Measurements from ENCODE around the gene VPS50. TPM values are rescaled to one million over a fixed set of nuclear protein-coding genes. Genes with fewer than 3 reads are reported as not detected.

VPS50 gene
- total RNA-seq, 1 donor from 2014 or later = 26.1 TPM

DNA sequence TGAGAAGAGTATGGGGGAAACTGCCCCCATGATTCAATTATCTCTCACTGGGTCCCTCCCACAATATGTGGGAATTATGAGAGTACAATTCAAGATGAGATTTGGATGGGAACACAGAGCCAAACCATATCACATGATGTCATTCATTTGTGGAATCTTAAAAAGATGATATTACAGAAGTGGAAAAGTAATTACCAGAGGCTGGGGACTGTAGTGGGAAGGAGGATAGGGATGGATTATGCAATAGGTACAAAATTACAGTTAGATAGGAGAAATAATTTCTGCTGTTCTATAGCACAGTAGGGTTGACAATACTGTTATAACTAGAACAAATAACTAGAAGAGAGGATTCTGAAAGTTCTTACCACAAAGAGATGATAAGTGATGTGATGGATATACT, 141.4 kb downstream of the VPS50 start:
- H3K4me3 ChIP-seq (ENCODE audit: low read depth, low read length) = no peak overlapping the region
- no peak for FAIRE-seq
- no peaks in the 10 kb centered on the region for H3K36me3 ChIP-seq (ENCODE audit: control insufficient read depth, insufficient read depth, low read length)
- TF ChIP-seq, protein P1, sequence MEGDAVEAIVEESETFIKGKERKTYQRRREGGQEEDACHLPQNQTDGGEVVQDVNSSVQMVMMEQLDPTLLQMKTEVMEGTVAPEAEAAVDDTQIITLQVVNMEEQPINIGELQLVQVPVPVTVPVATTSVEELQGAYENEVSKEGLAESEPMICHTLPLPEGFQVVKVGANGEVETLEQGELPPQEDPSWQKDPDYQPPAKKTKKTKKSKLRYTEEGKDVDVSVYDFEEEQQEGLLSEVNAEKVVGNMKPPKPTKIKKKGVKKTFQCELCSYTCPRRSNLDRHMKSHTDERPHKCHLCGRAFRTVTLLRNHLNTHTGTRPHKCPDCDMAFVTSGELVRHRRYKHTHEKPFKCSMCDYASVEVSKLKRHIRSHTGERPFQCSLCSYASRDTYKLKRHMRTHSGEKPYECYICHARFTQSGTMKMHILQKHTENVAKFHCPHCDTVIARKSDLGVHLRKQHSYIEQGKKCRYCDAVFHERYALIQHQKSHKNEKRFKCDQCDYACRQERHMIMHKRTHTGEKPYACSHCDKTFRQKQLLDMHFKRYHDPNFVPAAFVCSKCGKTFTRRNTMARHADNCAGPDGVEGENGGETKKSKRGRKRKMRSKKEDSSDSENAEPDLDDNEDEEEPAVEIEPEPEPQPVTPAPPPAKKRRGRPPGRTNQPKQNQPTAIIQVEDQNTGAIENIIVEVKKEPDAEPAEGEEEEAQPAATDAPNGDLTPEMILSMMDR (IDR thresholded peaks at IDR 0.05; ENCODE audit: insufficient read depth, low read length, severe bottlenecking) = no peak
- no peak for DNase-seq (ENCODE audit: low read depth)
- H3K27me3 ChIP-seq (ENCODE audit: control insufficient read depth, insufficient read depth, low read length) = no peaks in the 10 kb centered on the region

DNA sequence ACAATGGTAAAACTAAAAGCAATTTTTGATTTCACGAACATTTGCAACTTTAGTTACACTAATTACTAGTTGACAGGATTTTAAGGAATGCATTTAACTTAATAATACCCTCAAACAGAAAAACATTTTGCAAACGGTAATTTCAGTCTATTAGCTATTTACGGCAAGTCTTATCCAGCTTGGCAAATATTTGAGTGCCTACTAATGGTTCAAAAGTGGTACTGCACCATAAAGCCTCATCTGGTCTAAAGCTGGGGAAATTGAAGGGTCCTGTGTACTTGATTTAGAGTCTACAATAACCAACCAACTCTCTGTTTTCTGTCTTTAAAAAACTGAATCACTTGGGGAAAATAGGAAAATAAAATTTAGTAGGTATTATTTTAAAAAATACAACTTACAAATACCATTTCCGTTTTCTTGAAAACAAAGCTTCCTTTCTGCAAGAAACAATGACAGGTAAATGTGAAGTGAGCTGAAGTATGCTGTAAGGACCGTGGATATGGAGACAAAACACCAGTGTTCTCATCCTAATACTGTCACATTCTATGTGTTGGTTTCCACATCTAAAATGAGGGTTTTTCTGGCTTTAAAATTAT, 142.3 kb downstream of the VPS50 start:
- FAIRE-seq (no peak), DNase-seq (ENCODE audit: low read depth) (peak; percentile 57)
- no peaks in the 10 kb centered on the region for H3K27me3 ChIP-seq (ENCODE audit: control insufficient read depth, insufficient read depth, low read length)
- no peak overlapping the region for H3K4me3 ChIP-seq (ENCODE audit: low read depth, low read length)
- TF ChIP-seq, protein P1 (IDR thresholded peaks at IDR 0.05; ENCODE audit: insufficient read depth, low read length, severe bottlenecking) = peak; percentile 77
- H3K36me3 ChIP-seq (ENCODE audit: control insufficient read depth, insufficient read depth, low read length) = no peaks in the 10 kb centered on the region

DNA sequence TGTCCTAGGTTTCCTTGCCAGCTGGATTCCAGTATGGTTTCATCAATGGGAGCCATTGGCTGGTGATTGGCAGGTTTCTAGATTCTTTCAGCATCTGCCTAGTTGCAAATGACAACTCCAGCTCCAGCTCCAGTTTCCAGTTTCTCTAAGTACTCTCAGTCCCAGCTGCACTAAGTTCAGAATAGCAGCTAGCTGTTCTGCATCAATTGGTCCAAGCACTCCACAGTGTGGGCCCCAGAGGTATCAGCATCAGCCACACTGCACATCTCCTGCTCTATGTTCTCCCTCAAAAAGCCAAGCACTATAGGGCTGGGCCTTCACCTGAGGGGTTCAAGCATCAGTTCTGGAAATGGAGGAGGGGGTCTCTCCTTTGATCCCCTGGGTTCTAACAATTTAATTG, 143.4 kb downstream of the VPS50 start:
- DNase-seq (ENCODE audit: low read depth) = no peak
- no peak overlapping the region for H3K4me3 ChIP-seq (ENCODE audit: low read depth, low read length)
- H3K27me3 ChIP-seq (ENCODE audit: control insufficient read depth, insufficient read depth, low read length) = no peaks in the 10 kb centered on the region
- no peaks in the 10 kb centered on the region for H3K36me3 ChIP-seq (ENCODE audit: control insufficient read depth, insufficient read depth, low read length)
- no peak for FAIRE-seq
- TF ChIP-seq, protein P1 (IDR thresholded peaks at IDR 0.05; ENCODE audit: insufficient read depth, low read length, severe bottlenecking) = no peak

DNA sequence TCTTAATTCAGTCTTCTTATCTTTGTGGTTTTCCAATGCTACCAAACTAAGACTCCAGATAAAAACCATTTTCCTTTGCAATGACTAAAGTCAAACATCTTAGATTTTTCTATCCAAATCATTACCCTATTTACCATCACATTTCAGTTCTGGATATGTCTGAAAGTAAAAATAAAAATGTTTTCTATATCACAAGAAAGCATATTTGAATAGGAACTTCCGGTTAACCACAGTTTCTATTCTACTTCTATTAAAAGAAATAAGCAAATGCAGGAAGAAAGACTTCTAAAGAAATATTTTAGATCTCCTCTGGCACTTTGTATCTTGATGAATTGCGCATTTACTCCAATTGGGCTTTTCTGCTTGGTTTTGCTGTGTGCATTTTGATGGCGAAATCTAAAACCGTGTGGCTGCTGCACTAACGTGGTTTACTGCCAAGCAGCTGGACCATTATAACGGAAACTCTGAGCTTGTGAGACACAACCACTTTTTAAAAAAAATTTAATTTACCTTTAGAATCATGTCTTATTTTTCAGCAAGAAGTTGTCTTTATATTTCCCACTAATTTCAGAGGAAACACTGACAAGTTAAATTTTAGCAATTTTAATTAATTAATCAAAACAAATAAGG, 146.1 kb downstream of the VPS50 start:
- H3K4me3 ChIP-seq (ENCODE audit: low read depth, low read length) = no peak overlapping the region
- no peak for FAIRE-seq
- no peaks in the 10 kb centered on the region for H3K27me3 ChIP-seq (ENCODE audit: control insufficient read depth, insufficient read depth, low read length)
- TF ChIP-seq, protein P1 (IDR thresholded peaks at IDR 0.05; ENCODE audit: insufficient read depth, low read length, severe bottlenecking) = no peak
- no peaks in the 10 kb centered on the region for H3K36me3 ChIP-seq (ENCODE audit: control insufficient read depth, insufficient read depth, low read length)
- DNase-seq (ENCODE audit: low read depth) = no peak

DNA sequence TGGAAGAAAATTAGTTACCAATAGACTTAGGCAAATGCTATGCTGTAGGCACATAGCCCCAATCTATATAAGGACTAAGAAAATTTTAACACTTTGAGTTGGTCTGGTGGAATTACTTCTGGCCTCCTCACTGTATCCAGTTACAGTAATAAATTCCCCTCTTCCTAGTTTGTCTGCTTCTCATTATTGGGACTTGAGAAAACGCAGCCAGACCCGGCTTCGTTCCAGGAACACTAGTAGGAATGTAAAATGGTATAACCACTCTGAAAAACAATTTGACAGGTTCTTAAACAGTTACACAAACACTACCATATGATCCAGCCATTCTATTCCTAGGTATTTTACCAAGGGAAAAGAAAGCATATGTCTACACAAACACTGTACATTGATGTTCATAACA, 150.2 kb downstream of the VPS50 start:
- no peak for FAIRE-seq
- no peak for DNase-seq (ENCODE audit: low read depth)
- no peaks in the 10 kb centered on the region for H3K36me3 ChIP-seq (ENCODE audit: control insufficient read depth, insufficient read depth, low read length)
- H3K27me3 ChIP-seq (ENCODE audit: control insufficient read depth, insufficient read depth, low read length) = no peaks in the 10 kb centered on the region
- no peak overlapping the region for H3K4me3 ChIP-seq (ENCODE audit: low read depth, low read length)
- TF ChIP-seq, protein P1 (IDR thresholded peaks at IDR 0.05; ENCODE audit: insufficient read depth, low read length, severe bottlenecking) = no peak

DNA sequence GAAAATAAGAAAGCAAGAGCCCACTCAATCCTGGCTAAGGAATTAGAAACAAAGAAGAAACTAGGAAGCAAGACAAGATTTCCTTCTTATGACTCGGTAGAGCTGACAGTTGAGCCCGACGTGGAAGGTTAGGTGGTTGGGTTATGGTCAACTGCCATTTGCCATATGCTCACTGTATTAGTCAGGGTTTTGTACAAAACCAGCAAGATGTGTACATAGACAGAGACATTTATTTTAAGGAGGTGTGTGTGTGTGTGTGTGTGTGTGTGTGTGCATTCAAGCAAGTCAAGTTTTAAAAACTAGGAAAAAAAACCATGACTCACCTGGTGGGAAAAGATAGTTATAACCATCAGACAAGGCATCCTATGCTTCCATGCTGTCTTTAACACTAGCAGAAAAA, 158.5 kb downstream of the VPS50 start:
- FAIRE-seq (no peak), DNase-seq (ENCODE audit: low read depth) (no peak)
- H3K27me3 ChIP-seq (ENCODE audit: control insufficient read depth, insufficient read depth, low read length) = no peaks in the 10 kb centered on the region
- no peaks in the 10 kb centered on the region for H3K36me3 ChIP-seq (ENCODE audit: control insufficient read depth, insufficient read depth, low read length)
- no peak overlapping the region for H3K4me3 ChIP-seq (ENCODE audit: low read depth, low read length)
- TF ChIP-seq, protein P1 (IDR thresholded peaks at IDR 0.05; ENCODE audit: insufficient read depth, low read length, severe bottlenecking) = no peak
